NK-92 treated with Interleukin-12 subunit alpha and Interleukin-12 subunit beta, amount 100 ng/mL, for 24 hours (cell line): ENCODE results near the gene CLDN19.
"Not testable (repeated sequence)": the region's sequence is repeated elsewhere in the genome, so short reads cannot be mapped to it uniquely, and the experiment has no call there.

Experiments used
- DNase-seq: peaks from one replicate; lab custom pipeline; 2025; lab: John Stamatoyannopoulos, UW

Gene CLDN19

GRCh38 chr1:42759114-42759513 lies 19.1 kb upstream of the CLDN19 start:
- no peak for DNase-seq

- no peak for DNase-seq
Measured at GRCh38 chr1:42758641-42759040, 18.6 kb upstream of the CLDN19 start.

- DNase-seq = no peak
Measured at GRCh38 chr1:42757892-42758275, 17.8 kb upstream of the CLDN19 start.

GRCh38 chr1:42756956-42757891 lies 17.2 kb upstream of the CLDN19 start:
- DNase-seq = no peak

GRCh38 chr1:42753070-42753469 lies 13.0 kb upstream of the CLDN19 start:
- DNase-seq = no peak

GRCh38 chr1:42752284-42752683 lies 12.2 kb upstream of the CLDN19 start:
- no peak for DNase-seq

- not testable (repeated sequence) for DNase-seq
Measured at GRCh38 chr1:42751511-42752070, 11.6 kb upstream of the CLDN19 start.

- no peak for DNase-seq
Measured at GRCh38 chr1:42750041-42750440, 10.0 kb upstream of the CLDN19 start.

- DNase-seq = no peak
Measured at GRCh38 chr1:42748461-42749410, 8.7 kb upstream of the CLDN19 start.

GRCh38 chr1:42748021-42748420 lies 8.0 kb upstream of the CLDN19 start:
- DNase-seq = no peak

- DNase-seq = no peak
Measured at GRCh38 chr1:42747125-42747524, 7.1 kb upstream of the CLDN19 start.

GRCh38 chr1:42746436-42747105 lies 6.5 kb upstream of the CLDN19 start:
- DNase-seq = no peak

GRCh38 chr1:42745851-42746250 lies 5.8 kb upstream of the CLDN19 start:
- no peak for DNase-seq

GRCh38 chr1:42744148-42744413 lies 4.0 kb upstream of the CLDN19 start:
- DNase-seq = no peak

GRCh38 chr1:42743317-42744147 lies 3.5 kb upstream of the CLDN19 start:
- no peak for DNase-seq

- no peak for DNase-seq
Measured at GRCh38 chr1:42742617-42743316, 2.7 kb upstream of the CLDN19 start.

GRCh38 chr1:42742141-42742540 lies 2.1 kb upstream of the CLDN19 start:
- DNase-seq = no peak

GRCh38 chr1:42741706-42742105 lies 1.7 kb upstream of the CLDN19 start:
- no peak for DNase-seq

- no peak for DNase-seq
Measured at GRCh38 chr1:42740851-42741580, 980 bp upstream of the CLDN19 start.

GRCh38 chr1:42738678-42739226 lies 1.3 kb downstream of the CLDN19 start:
- DNase-seq = no peak
